Stimulated activated naive CD8-positive, alpha-beta T cell treated with anti-CD3 and anti-CD28 coated beads, Interleukin-15, Interleukin-2, amounts not matched to agents 100 U/mL and 50 U/mL, for 24 hours (primary cell): ENCODE measurements around the gene RADIL.
A peak's percentile ranks its signal among the peaks of the same experiment; 100 is the strongest.

Experiments
- ATAC-seq: fragments of 150-1000 bp; cut with Tn5 transposase; one replicate; pipeline ENCODE4 v1.10.0; 2021
- DNase-seq: peaks from one replicate; pipeline ENCODE4 v3.0.0; 2021

RADIL gene

GRCh38 chr7:4831723-4832495 is 51.6 kb downstream of the RADIL start:
- DNase-seq = no peak

GRCh38 chr7:4830176-4830575 is 53.3 kb downstream of the RADIL start:
- DNase-seq = peak; percentile 65
- peak; percentile 75 for ATAC-seq

More at GRCh38 chr7:4831723-4832495, 51.6 kb downstream of the RADIL start:
- ATAC-seq = no peak

GRCh38 chr7:4828720-4829383 is 54.7 kb downstream of the RADIL start:
- DNase-seq = no peak
- no peak for ATAC-seq

- ATAC-seq (no peak), DNase-seq (no peak)
These were observed 58.4 kb downstream of the RADIL start for GRCh38 chr7:4825081-4825480.

GRCh38 chr7:4824120-4824775 is 59.3 kb downstream of the RADIL start:
- DNase-seq = no peak

GRCh38 chr7:4823441-4824119 is 59.9 kb downstream of the RADIL start:
- no peak for DNase-seq
- ATAC-seq = no peak

More at GRCh38 chr7:4824120-4824775, 59.3 kb downstream of the RADIL start:
- no peak for ATAC-seq

- no peak for ATAC-seq
- DNase-seq = no peak
These were observed 60.8 kb downstream of the RADIL start for GRCh38 chr7:4822677-4823076.

GRCh38 chr7:4820967-4821471 is 62.5 kb downstream of the RADIL start:
- no peak for DNase-seq
- no peak for ATAC-seq

- ATAC-seq (no peak), DNase-seq (no peak)
These were observed 63.0 kb downstream of the RADIL start for GRCh38 chr7:4820405-4820966.

- no peak for ATAC-seq
These were observed 63.7 kb downstream of the RADIL start for GRCh38 chr7:4819560-4820404.

GRCh38 chr7:4818000-4818794 is 65.3 kb downstream of the RADIL start:
- ATAC-seq (no peak), DNase-seq (no peak)

More at GRCh38 chr7:4819560-4820404, 63.7 kb downstream of the RADIL start:
- DNase-seq = no peak

- DNase-seq = no peak
These were observed 66.2 kb downstream of the RADIL start for GRCh38 chr7:4817178-4817901.

GRCh38 chr7:4816419-4817080 is 67.0 kb downstream of the RADIL start:
- DNase-seq (no peak), ATAC-seq (no peak)

More at GRCh38 chr7:4817178-4817901, 66.2 kb downstream of the RADIL start:
- no peak for ATAC-seq

- ATAC-seq (no peak), DNase-seq (no peak)
These were observed 67.7 kb downstream of the RADIL start for GRCh38 chr7:4815609-4816418.

- no peak for DNase-seq
- no peak for ATAC-seq
These were observed 68.4 kb downstream of the RADIL start for GRCh38 chr7:4815121-4815520.

GRCh38 chr7:4814433-4814832 is 69.1 kb downstream of the RADIL start:
- ATAC-seq (no peak), DNase-seq (no peak)

GRCh38 chr7:4809666-4810065 is 73.8 kb downstream of the RADIL start:
- DNase-seq (no peak), ATAC-seq (no peak)

GRCh38 chr7:4809091-4809591 is 74.4 kb downstream of the RADIL start:
- DNase-seq (peak; percentile 43), ATAC-seq (peak; percentile 14)
